Trophoblast cell (in vitro differentiated cells and primary cell): ENCODE results near the gene GNL3.

Source experiments
- DNase-seq, 2 donors: peaks; one replicate each; pipeline ENCODE4 v3.0.0-alpha.2; 2016
- H2AFZ ChIP-seq: 2 replicates; pipeline ENCODE4 v1.6.1; 2013; ENCODE audit warnings: low read length, moderate library complexity, mild to moderate bottlenecking; ENCODE audit not compliant: insufficient read depth, poor library complexity
- H2AK5ac ChIP-seq: 2 replicates; pipeline ENCODE4 v1.6.1; 2013; ENCODE audit warnings: mild to moderate bottlenecking, low read length
- H2BK120ac ChIP-seq: 2 replicates; pipeline ENCODE4 v1.6.1; 2013; ENCODE audit warnings: low read length, mild to moderate bottlenecking, moderate library complexity; ENCODE audit not compliant: insufficient read depth, poor library complexity
- H2BK12ac ChIP-seq: 2 replicates; pipeline ENCODE4 v1.6.1; 2013; ENCODE audit warnings: mild to moderate bottlenecking, low read length, moderate library complexity
- H2BK5ac ChIP-seq: 2 replicates; pipeline ENCODE4 v1.6.1; 2013; ENCODE audit warnings: low read length, low read depth, moderate library complexity, mild to moderate bottlenecking; ENCODE audit not compliant: poor library complexity
- H3K14ac ChIP-seq: 2 replicates; pipeline ENCODE4 v1.6.1; 2013; ENCODE audit warnings: mild to moderate bottlenecking, low read length
- H3K18ac ChIP-seq: 2 replicates; pipeline ENCODE4 v1.6.1; 2013; ENCODE audit warnings: mild to moderate bottlenecking, low read length
- H3K23ac ChIP-seq: 2 replicates; pipeline ENCODE4 v1.6.1; 2013; ENCODE audit warnings: low read length
- H3K27ac ChIP-seq: 2 replicates; pipeline ENCODE4 v1.5.1; 2013; ENCODE audit warnings: low read depth, mild to moderate bottlenecking, inconsistent platforms, low read length, moderate library complexity
- H3K27me3 ChIP-seq: 2 replicates; pipeline ENCODE4 v1.6.1; 2013; ENCODE audit warnings: inconsistent platforms, mild to moderate bottlenecking, low read length, moderate library complexity; ENCODE audit not compliant: insufficient read depth
- H3K36me3 ChIP-seq, 2 experiments: 1 replicate in 1 of 2; 2 replicates in 1 of 2; pipeline ENCODE4 v1.6.1; 2013; ENCODE audit warnings: low read length in 2 of 2, mild to moderate bottlenecking in 2 of 2, moderate library complexity in 1 of 2; ENCODE audit not compliant: insufficient read depth in 2 of 2, control insufficient read depth in 1 of 2
- H3K4ac ChIP-seq: 2 replicates; pipeline ENCODE4 v1.6.1; 2013; ENCODE audit warnings: low read depth, mild to moderate bottlenecking, low read length, moderate library complexity
- H3K4me1 ChIP-seq, 2 experiments: 1 replicate in 1 of 2; 2 replicates in 1 of 2; pipeline ENCODE4 v1.6.1; 2013; ENCODE audit warnings: low read length in 2 of 2, mild to moderate bottlenecking in 2 of 2, moderate library complexity in 1 of 2; ENCODE audit not compliant: insufficient read depth in 2 of 2, control insufficient read depth in 1 of 2
- H3K4me2 ChIP-seq: 2 replicates; pipeline ENCODE4 v1.6.1; 2013; ENCODE audit warnings: inconsistent platforms, mild to moderate bottlenecking, low read length, moderate library complexity
- H3K4me3 ChIP-seq: 2 replicates; pipeline ENCODE4 v1.5.1; 2013; ENCODE audit warnings: mild to moderate bottlenecking, low read depth, low read length, inconsistent platforms
- H3K79me1 ChIP-seq: one replicate; pipeline ENCODE4 v1.6.1; 2013; ENCODE audit warnings: low read length
- H3K79me2 ChIP-seq: 2 replicates; pipeline ENCODE4 v1.6.1; 2013; ENCODE audit warnings: low read length, mild to moderate bottlenecking; ENCODE audit not compliant: control insufficient read depth, insufficient read depth, poor library complexity
- H3K9ac ChIP-seq: 2 replicates; pipeline ENCODE4 v1.6.1; 2013; ENCODE audit warnings: mild to moderate bottlenecking, low read length
- H3K9me3 ChIP-seq: 2 replicates; pipeline ENCODE4 v1.6.1; 2013; ENCODE audit warnings: low read depth, mild to moderate bottlenecking, control low read depth, inconsistent platforms, low read length; ENCODE audit not compliant: insufficient read depth
- H4K12ac ChIP-seq: 2 replicates; pipeline ENCODE4 v1.6.1; 2013; ENCODE audit warnings: low read depth, mild to moderate bottlenecking, low read length, moderate library complexity
- H4K8ac ChIP-seq: 2 replicates; pipeline ENCODE4 v1.6.1; 2013; ENCODE audit warnings: low read depth, mild to moderate bottlenecking, low read length, moderate library complexity
- H4K91ac ChIP-seq: one replicate; pipeline ENCODE4 v1.6.1; 2013; ENCODE audit warnings: low read depth, mild to moderate bottlenecking, low read length, moderate library complexity
- WGBS: extraction: QIAGEN DNeasy Blood & Tissue Kit; methylation state at CpG from one replicate; pipeline ENCODE4 v1.1.7; 2013; ENCODE audit warnings: missing lambda C conversion rate; ENCODE audit not compliant: insufficient read length, insufficient coverage; ENCODE audit errors: extremely low coverage; 5-methylcytosine and 5-hydroxymethylcytosine counted together

GNL3 gene

DNA sequence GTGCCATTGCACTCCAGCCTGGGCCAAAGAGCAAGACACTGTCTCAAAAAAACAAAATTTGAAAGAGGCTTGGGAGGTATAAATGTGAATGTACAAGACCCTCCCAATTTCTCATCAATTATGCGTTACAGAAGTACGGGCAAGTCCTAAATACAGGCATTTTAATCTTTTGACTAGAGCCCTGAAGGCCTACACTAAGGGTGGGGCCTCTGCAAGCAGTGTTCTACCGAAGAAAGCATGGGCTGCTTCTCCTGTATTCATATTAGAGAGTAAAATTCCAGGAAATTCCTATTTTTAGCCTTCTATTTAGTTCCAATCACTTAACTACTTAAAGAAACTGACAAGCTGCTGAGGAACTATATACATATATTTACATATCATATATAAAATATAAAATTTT is 25.8 kb upstream of the GNL3 start:
- Histone ChIP-seq H3K14ac (no peak overlapping the region), H3K23ac (no peak overlapping the region), H3K9me3 (no peaks in the 10 kb centered on the region), H3K79me1 (no peaks in the 10 kb centered on the region), H3K27ac (no peak overlapping the region), H2AFZ (no peak overlapping the region), H2BK5ac (no peak overlapping the region), H2BK12ac (no peak overlapping the region), H3K9ac (no peak overlapping the region), H3K79me2 (no peaks in the 10 kb centered on the region), H3K27me3 (no peaks in the 10 kb centered on the region), H4K12ac (no peak overlapping the region), H2BK120ac (no peak overlapping the region), H4K8ac (no peak overlapping the region), H4K91ac (no peak overlapping the region), H3K4ac (no peak overlapping the region), H3K4me1 (no peaks in the 10 kb centered on the region), H2AK5ac (no peak overlapping the region), H3K36me3 (peaks cover 25 to 34% of the 10 kb centered on the region in 2 experiments), H3K18ac (no peak overlapping the region), H3K4me3 (no peak overlapping the region), H3K4me2 (no peak overlapping the region)
- DNase-seq = no peak
- WGBS = no CpG with 5 or more reads among the region's 3 CpGs

GRCh38 chr3:52663098-52663497 is 22.7 kb upstream of the GNL3 start:
- Histone ChIP-seq H3K27ac (no peak overlapping the region), H3K9ac (peak overlapping the region; percentile 56), H3K27me3 (no peaks in the 10 kb centered on the region), H2BK12ac (no peak overlapping the region), H3K36me3 (peaks cover 29 to 31% of the 10 kb centered on the region in 2 experiments), H4K12ac (no peak overlapping the region), H3K4me2 (no peak overlapping the region), H2AFZ (no peak overlapping the region), H2BK120ac (no peak overlapping the region), H4K8ac (no peak overlapping the region), H4K91ac (no peak overlapping the region), H3K9me3 (no peaks in the 10 kb centered on the region), H3K79me2 (no peaks in the 10 kb centered on the region), H3K4me3 (no peak overlapping the region), H3K4me1 (no peaks in the 10 kb centered on the region), H3K23ac (no peak overlapping the region), H3K4ac (no peak overlapping the region), H3K18ac (no peak overlapping the region), H3K79me1 (no peaks in the 10 kb centered on the region), H3K14ac (no peak overlapping the region), H2AK5ac (no peak overlapping the region), H2BK5ac (no peak overlapping the region)
- no peak for DNase-seq
- no CpG with 5 or more reads among the region's 3 CpGs for WGBS

DNA sequence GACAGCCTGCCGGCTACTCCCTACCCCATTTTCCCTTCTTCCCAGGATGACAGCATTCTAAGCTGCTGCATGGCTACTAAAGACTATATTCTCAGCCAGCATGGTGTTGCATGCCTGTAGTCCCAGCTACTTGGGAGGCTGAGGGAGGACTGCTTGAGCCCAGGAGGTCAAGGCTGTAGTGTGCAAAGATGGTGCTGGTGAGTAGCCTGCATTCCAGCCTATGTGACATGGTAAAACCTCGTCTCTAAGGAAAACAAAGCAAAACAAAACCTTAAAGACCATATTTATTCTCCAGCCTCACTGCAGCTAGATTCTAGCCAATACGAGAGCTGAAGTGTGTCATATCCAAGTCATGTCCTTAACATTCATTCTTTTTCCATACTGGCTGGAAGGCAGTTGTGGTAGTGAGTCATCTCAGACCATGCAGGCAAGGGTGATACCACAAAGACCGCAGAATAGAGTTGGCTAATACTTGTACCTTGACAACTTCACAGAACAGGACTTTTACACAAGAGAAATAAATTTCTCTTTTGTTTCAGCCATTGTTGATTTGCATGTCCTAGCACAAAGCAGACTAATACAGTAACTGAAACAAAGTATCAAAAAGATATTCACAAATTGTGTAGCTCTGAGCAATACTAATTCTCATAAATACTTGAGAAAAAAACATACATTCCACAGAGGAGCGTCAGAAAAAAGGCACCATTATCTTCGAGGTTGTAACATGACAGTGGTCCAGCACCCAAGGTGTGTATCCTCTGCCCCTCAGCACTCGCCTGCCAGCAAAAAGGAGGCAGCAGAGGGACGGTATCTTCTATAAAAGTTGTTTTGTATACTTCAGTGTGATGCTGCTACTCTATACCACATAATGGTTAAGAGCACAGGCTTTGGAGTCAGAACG is 15.0 kb upstream of the GNL3 start:
- WGBS = no CpG with 5 or more reads among the region's 9 CpGs

DNA sequence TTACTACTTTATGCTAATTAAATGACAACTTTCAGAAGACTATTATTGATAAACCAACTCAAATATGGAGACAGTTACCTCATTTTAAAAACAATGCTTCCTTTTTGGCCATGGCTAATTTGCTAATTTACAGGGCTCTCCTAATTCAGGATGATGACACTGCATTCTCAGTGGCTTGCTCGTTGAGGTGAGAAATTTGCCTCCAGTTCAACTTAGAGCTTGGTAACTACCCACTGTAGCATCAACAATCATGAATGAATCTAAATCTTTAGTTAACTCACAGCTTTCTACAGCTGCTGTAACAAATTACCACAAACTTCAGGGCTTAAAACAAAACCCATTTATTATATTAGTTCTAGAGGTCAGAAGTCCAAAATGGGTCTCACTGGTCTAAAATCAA is 14.2 kb upstream of the GNL3 start:
- Histone ChIP-seq H2BK5ac (no peak overlapping the region), H2AFZ (no peak overlapping the region), H3K27me3 (no peaks in the 10 kb centered on the region), H3K79me2 (no peaks in the 10 kb centered on the region), H2BK12ac (no peak overlapping the region), H4K91ac (no peak overlapping the region), H3K27ac (no peak overlapping the region), H3K79me1 (no peaks in the 10 kb centered on the region), H2BK120ac (no peak overlapping the region), H3K4me2 (no peak overlapping the region), H3K9me3 (no peaks in the 10 kb centered on the region), H3K14ac (no peak overlapping the region), H3K4me1 (peaks cover 0 to 5% of the 10 kb centered on the region in 2 experiments), H3K9ac (no peak overlapping the region), H4K12ac (no peak overlapping the region), H3K36me3 (peaks cover 13 to 16% of the 10 kb centered on the region in 2 experiments), H4K8ac (no peak overlapping the region), H3K4me3 (no peak overlapping the region), H2AK5ac (no peak overlapping the region), H3K23ac (no peak overlapping the region), H3K4ac (no peak overlapping the region), H3K18ac (no peak overlapping the region)
- no CpG with 5 or more reads among the region's 1 CpG for WGBS
- no peak for DNase-seq

More for the DNA sequence above, 15.0 kb upstream of the GNL3 start:
- no peaks in the 10 kb centered on the region for H3K79me2 ChIP-seq
- peak; percentile 90 to 99 for DNase-seq
- peaks cover 16% of the 10 kb centered on the region in 2 experiments for H3K36me3 ChIP-seq
- H2BK5ac ChIP-seq = no peak overlapping the region
- no peak overlapping the region for H3K18ac ChIP-seq
- no peaks in the 10 kb centered on the region for H3K27me3 ChIP-seq
- no peak overlapping the region for H4K12ac ChIP-seq
- H3K9me3 ChIP-seq = no peaks in the 10 kb centered on the region
- peaks cover 0 to 5% of the 10 kb centered on the region in 2 experiments for H3K4me1 ChIP-seq
- H3K4me2 ChIP-seq = no peak overlapping the region
- H3K14ac ChIP-seq = no peak overlapping the region
- H3K23ac ChIP-seq = no peak overlapping the region
- no peak overlapping the region for H2AK5ac ChIP-seq
- H4K91ac ChIP-seq = no peak overlapping the region
- H3K4ac ChIP-seq = no peak overlapping the region
- no peak overlapping the region for H3K27ac ChIP-seq
- H3K4me3 ChIP-seq = no peak overlapping the region
- H2BK120ac ChIP-seq = no peak overlapping the region
- no peaks in the 10 kb centered on the region for H3K79me1 ChIP-seq
- H4K8ac ChIP-seq = no peak overlapping the region
- no peak overlapping the region for H2AFZ ChIP-seq
- no peak overlapping the region for H3K9ac ChIP-seq
- H2BK12ac ChIP-seq = no peak overlapping the region
